HL-60/S4 treated with retinoic acid at 250 ng/mL for 4 days and 3 days (cell line): Measurements from ENCODE around the gene ROBO4.

Source experiments
- in situ Hi-C: fragments of 300-500 bp; cut with MboI; formaldehyde crosslinking; loops from 2 replicates; pipeline ENCODE4 v1.7.0; 2022; ENCODE audit warnings: low sequenced_read_pairs

Gene ROBO4

GRCh38 chr11:124919898-124920297 is 22.2 kb upstream of the ROBO4 start:
- in situ Hi-C loops, result no loop called here

- in situ Hi-C loops, result no loop called here
These were observed 21.3 kb upstream of the ROBO4 start, which contains the start of gene HEPN1 for GRCh38 chr11:124918950-124919349. Gene HEPN1 (plus strand): TSS chr11:124919250.

- in situ Hi-C loops, result no loop called here
These were observed 19.5 kb upstream of the ROBO4 start for GRCh38 chr11:124917115-124917637.

- in situ Hi-C loops, result no loop called here
These were observed 18.7 kb upstream of the ROBO4 start for GRCh38 chr11:124916370-124916710.

- in situ Hi-C loops, result no loop called here
These were observed 18.1 kb upstream of the ROBO4 start for GRCh38 chr11:124915541-124916369.

GRCh38 chr11:124902616-124903015 is 5.0 kb upstream of the ROBO4 start:
- in situ Hi-C loops, result no loop called here

- in situ Hi-C loops, result no loop called here
These were observed 2.8 kb upstream of the ROBO4 start for GRCh38 chr11:124900464-124900863.

- in situ Hi-C loops, result no loop called here
These were observed 1.9 kb upstream of the ROBO4 start for GRCh38 chr11:124899383-124900145.

- in situ Hi-C loops, result no loop called here
These were observed 1.0 kb upstream of the ROBO4 start for GRCh38 chr11:124898711-124899110.

- in situ Hi-C loops, result no loop called here
These were observed 607 bp upstream of the ROBO4 start for GRCh38 chr11:124898263-124898680.

- in situ Hi-C loops, result no loop called here
These were observed 759 bp downstream of the ROBO4 start for GRCh38 chr11:124896821-124897391.

- in situ Hi-C loops, result no loop called here
These were observed 1.5 kb downstream of the ROBO4 start for GRCh38 chr11:124896071-124896750.

- in situ Hi-C loops, result no loop called here
These were observed 2.1 kb downstream of the ROBO4 start for GRCh38 chr11:124895471-124895971.

GRCh38 chr11:124894606-124895430 is 2.8 kb downstream of the ROBO4 start:
- in situ Hi-C loops, result no loop called here

- in situ Hi-C loops, result no loop called here
These were observed 3.8 kb downstream of the ROBO4 start for GRCh38 chr11:124893781-124894401.

GRCh38 chr11:124892750-124893454 is 4.8 kb downstream of the ROBO4 start:
- in situ Hi-C loops, result no loop called here

GRCh38 chr11:124892146-124892545 is 5.5 kb downstream of the ROBO4 start:
- in situ Hi-C loops, result no loop called here

GRCh38 chr11:124891373-124891861 is 6.2 kb downstream of the ROBO4 start:
- in situ Hi-C loops, result no loop called here
